ENCODE results near the gene TAS2R39. TPM values are rescaled to one million over a fixed set of nuclear protein-coding genes. Genes with fewer than 3 reads are reported as not detected.

TAS2R39 gene
- total RNA-seq, 1 experiment from 2014 or later: not detected

DNA sequence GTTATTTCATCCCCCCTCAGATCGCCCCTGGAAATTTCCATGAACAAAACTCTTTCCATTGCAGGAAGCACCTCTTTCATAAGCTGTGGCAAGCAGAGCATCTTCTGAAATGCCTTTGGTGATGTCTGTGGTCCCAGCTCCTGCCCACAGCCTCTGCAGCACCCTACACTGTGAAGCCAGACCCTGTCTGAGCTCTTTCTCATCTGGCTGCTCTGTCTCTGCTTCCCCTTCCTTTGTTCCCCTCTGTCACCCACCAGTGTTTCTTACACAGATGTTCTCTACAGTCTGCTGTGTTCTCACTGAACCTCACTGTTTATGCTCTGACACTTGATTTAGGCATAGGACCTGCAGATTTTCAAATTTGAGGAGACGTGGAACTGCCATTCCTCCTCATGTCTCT lies 1.9 kb upstream of the TAS2R39 start:
- Mint-ChIP-seq H3K9me3 (ENCODE audit: unreplicated experiment) (peaks cover 18% of the 10 kb centered on the region), H3K4me1 (ENCODE audit: low read depth, unreplicated experiment) (no peaks in the 10 kb centered on the region), H3K36me3 (ENCODE audit: insufficient read depth, unreplicated experiment) (no peaks in the 10 kb centered on the region), H3K27ac (ENCODE audit: unreplicated experiment) (no peak overlapping the region), H3K4me3 (ENCODE audit: unreplicated experiment) (no peak overlapping the region), H3K27me3 (ENCODE audit: insufficient read depth, unreplicated experiment) (peaks cover 18% of the 10 kb centered on the region)
- no peaks in the 10 kb centered on the region for H3K4me1 ChIP-seq
- no peak overlapping the region for H3K4me3 ChIP-seq (ENCODE audit: low read depth, low read length)
- TF ChIP-seq, protein P1, sequence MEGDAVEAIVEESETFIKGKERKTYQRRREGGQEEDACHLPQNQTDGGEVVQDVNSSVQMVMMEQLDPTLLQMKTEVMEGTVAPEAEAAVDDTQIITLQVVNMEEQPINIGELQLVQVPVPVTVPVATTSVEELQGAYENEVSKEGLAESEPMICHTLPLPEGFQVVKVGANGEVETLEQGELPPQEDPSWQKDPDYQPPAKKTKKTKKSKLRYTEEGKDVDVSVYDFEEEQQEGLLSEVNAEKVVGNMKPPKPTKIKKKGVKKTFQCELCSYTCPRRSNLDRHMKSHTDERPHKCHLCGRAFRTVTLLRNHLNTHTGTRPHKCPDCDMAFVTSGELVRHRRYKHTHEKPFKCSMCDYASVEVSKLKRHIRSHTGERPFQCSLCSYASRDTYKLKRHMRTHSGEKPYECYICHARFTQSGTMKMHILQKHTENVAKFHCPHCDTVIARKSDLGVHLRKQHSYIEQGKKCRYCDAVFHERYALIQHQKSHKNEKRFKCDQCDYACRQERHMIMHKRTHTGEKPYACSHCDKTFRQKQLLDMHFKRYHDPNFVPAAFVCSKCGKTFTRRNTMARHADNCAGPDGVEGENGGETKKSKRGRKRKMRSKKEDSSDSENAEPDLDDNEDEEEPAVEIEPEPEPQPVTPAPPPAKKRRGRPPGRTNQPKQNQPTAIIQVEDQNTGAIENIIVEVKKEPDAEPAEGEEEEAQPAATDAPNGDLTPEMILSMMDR (IDR thresholded peaks at IDR 0.05; ENCODE audit: insufficient read depth in 1 of 2, low read depth in 1 of 2, low read length in 1 of 2, severe bottlenecking in 1 of 2, unreplicated experiment in 1 of 2): no peak
- intact Hi-C loops (cut with micrococcal nuclease; ENCODE audit: unreplicated experiment): no loop called here
- peaks cover 10% of the 10 kb centered on the region for H3K9me3 ChIP-seq
- H3K36me3 ChIP-seq (ENCODE audit: control insufficient read depth, insufficient read depth, low read length): no peaks in the 10 kb centered on the region
- no peak for DNase-seq
- BruUV-seq (replicated peaks): no TSS peak
- POLR2A ChIA-PET: no interaction called here
- CTCF ChIA-PET: no interaction called here
- H3K27me3 ChIP-seq (replicated peaks; ENCODE audit: control insufficient read depth, insufficient read depth, low read length): no peaks in the 10 kb centered on the region

DNA sequence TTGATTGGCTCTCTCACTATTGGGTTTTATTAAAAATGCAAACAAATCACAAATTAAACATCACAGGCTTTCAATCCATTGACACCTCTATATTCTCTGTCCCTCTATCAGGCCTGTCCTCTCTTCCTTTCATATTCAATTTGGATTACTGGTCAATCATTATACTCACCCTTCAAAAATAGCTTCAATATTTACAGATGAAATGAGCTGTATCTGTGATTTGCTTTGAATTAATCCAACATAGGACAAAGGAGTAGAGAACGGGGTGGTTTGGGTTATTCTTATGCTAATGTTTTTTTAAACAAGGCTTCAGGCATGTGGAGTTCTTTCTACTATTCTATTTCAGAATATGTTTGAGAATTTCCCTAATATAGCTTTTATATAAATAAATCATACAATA lies 2.3 kb downstream of the TAS2R39 start:
- Histone ChIP-seq H3K4me1 (no peaks in the 10 kb centered on the region), H3K4me3 (ENCODE audit: low read depth, low read length) (no peak overlapping the region), H3K27me3 (replicated peaks; ENCODE audit: control insufficient read depth, insufficient read depth, low read length) (no peaks in the 10 kb centered on the region; the same call in 1 of the 2 replicates), H3K36me3 (ENCODE audit: control insufficient read depth, insufficient read depth, low read length) (no peaks in the 10 kb centered on the region), H3K9me3 (no peaks in the 10 kb centered on the region)
- CTCF ChIA-PET: no interaction called here
- TF ChIP-seq, protein P1 (IDR thresholded peaks at IDR 0.05; ENCODE audit: insufficient read depth in 1 of 2, low read depth in 1 of 2, low read length in 1 of 2, severe bottlenecking in 1 of 2, unreplicated experiment in 1 of 2): no peak
- Mint-ChIP-seq H3K27ac (ENCODE audit: unreplicated experiment) (no peak overlapping the region), H3K4me3 (ENCODE audit: unreplicated experiment) (no peak overlapping the region), H3K27me3 (ENCODE audit: insufficient read depth, unreplicated experiment) (peaks cover 18% of the 10 kb centered on the region), H3K36me3 (ENCODE audit: insufficient read depth, unreplicated experiment) (no peaks in the 10 kb centered on the region), H3K4me1 (ENCODE audit: low read depth, unreplicated experiment) (no peaks in the 10 kb centered on the region), H3K9me3 (ENCODE audit: unreplicated experiment) (no peaks in the 10 kb centered on the region)
- POLR2A ChIA-PET: no interaction called here
- intact Hi-C loops (cut with micrococcal nuclease; ENCODE audit: unreplicated experiment): no loop called here
- no peak for DNase-seq
- BruUV-seq (replicated peaks): no TSS peak

DNA sequence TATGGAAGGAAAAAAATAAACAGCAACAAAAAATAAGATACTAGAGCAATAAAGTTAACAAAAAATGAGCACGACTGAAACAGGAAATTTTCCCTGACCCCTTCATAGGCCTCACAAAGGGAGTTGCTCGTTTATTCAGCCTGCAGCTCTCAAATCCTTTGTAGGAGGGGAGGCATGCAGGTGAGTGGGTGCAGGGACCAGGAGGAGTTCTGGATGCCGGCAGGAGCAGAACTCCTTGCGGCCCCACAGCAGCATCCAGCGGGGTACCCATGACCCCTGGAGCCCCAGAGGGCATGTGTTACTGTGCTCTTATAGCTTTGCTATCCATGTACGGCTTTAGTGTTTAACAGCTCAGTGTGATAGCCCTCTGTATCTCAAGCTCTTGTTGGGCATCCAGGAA lies 5.8 kb downstream of the TAS2R39 start:
- no peaks in the 10 kb centered on the region for H3K9me3 Mint-ChIP-seq (ENCODE audit: unreplicated experiment)
- TF ChIP-seq, protein P1 (IDR thresholded peaks at IDR 0.05; ENCODE audit: insufficient read depth in 1 of 2, low read depth in 1 of 2, low read length in 1 of 2, severe bottlenecking in 1 of 2, unreplicated experiment in 1 of 2): no peak
- no peak overlapping the region for H3K27ac Mint-ChIP-seq (ENCODE audit: unreplicated experiment)
- intact Hi-C loops (cut with micrococcal nuclease; ENCODE audit: unreplicated experiment): no loop called here
- H3K4me1 Mint-ChIP-seq (ENCODE audit: low read depth, unreplicated experiment): no peaks in the 10 kb centered on the region
- ChIA-PET POLR2A (no interaction called here), CTCF (no interaction called here)
- no peaks in the 10 kb centered on the region for H3K4me1 ChIP-seq
- BruUV-seq (replicated peaks): no TSS peak
- no peaks in the 10 kb centered on the region for H3K9me3 ChIP-seq
- no peak overlapping the region for H3K4me3 Mint-ChIP-seq (ENCODE audit: unreplicated experiment)
- no peaks in the 10 kb centered on the region for H3K36me3 ChIP-seq (ENCODE audit: control insufficient read depth, insufficient read depth, low read length)
- H3K4me3 ChIP-seq (ENCODE audit: low read depth, low read length): no peak overlapping the region
- no peaks in the 10 kb centered on the region for H3K36me3 Mint-ChIP-seq (ENCODE audit: insufficient read depth, unreplicated experiment)
- no peak for DNase-seq
- no peaks in the 10 kb centered on the region; the same call in 1 of the 2 replicates for H3K27me3 ChIP-seq (replicated peaks; ENCODE audit: control insufficient read depth, insufficient read depth, low read length)
- H3K27me3 Mint-ChIP-seq (ENCODE audit: insufficient read depth, unreplicated experiment): peaks cover 12% of the 10 kb centered on the region
